HEK293 (cell line): ENCODE results near the gene SRSF11.

Experiments
- CTCF ChIP-seq: fragments of 450-650 bp; formaldehyde crosslinking; IDR thresholded peaks from 2 replicates; pipeline ENCODE4 v1.5.1; 2016; ENCODE audit warnings: missing biosample characterization, missing genetic modification characterization
- GLI2 ChIP-seq: fragments of 450-650 bp; formaldehyde crosslinking; IDR thresholded peaks from 2 replicates; pipeline ENCODE4; 2017; ENCODE audit warnings: missing biosample characterization, missing genetic modification characterization, low read depth, borderline replicate concordance
- GLI4 ChIP-seq: fragments of 450-650 bp; formaldehyde crosslinking; IDR thresholded peaks from 2 replicates; pipeline ENCODE4 v1.5.1; 2016; ENCODE audit warnings: missing biosample characterization, missing genetic modification characterization
- KLF16 ChIP-seq: fragments of 450-650 bp; formaldehyde crosslinking; IDR thresholded peaks from 2 replicates; pipeline ENCODE4 v1.5.1; 2017; ENCODE audit warnings: missing biosample characterization, missing genetic modification characterization
- KLF17 ChIP-seq: fragments of 450-650 bp; formaldehyde crosslinking; IDR thresholded peaks from 2 replicates; pipeline ENCODE4 v1.5.1; 2016; ENCODE audit warnings: missing biosample characterization, missing genetic modification characterization
- KLF7 ChIP-seq: fragments of 450-650 bp; formaldehyde crosslinking; IDR thresholded peaks from 2 replicates; pipeline ENCODE4 v1.5.1; 2016; ENCODE audit warnings: missing biosample characterization, missing genetic modification characterization, borderline replicate concordance
- REPIN1 ChIP-seq: fragments of 450-650 bp; formaldehyde crosslinking; IDR thresholded peaks from 2 replicates; pipeline ENCODE4 v1.5.1; 2017; ENCODE audit warnings: missing biosample characterization, missing genetic modification characterization, low read depth
- SP2 ChIP-seq: fragments of 450-650 bp; formaldehyde crosslinking; IDR thresholded peaks from 2 replicates; pipeline ENCODE4 v1.5.1; 2016; ENCODE audit warnings: missing biosample characterization, missing genetic modification characterization
- SP7 ChIP-seq: fragments of 450-650 bp; formaldehyde crosslinking; IDR thresholded peaks from 2 replicates; pipeline ENCODE4 v1.5.1; 2016; ENCODE audit warnings: missing biosample characterization, missing genetic modification characterization
- YY1 ChIP-seq: fragments of 450-650 bp; formaldehyde crosslinking; IDR thresholded peaks from 2 replicates; pipeline ENCODE4 v1.5.1; 2018; ENCODE audit warnings: missing biosample characterization, missing genetic modification characterization
- ZBTB1 ChIP-seq: fragments of 450-650 bp; formaldehyde crosslinking; IDR thresholded peaks from 2 replicates; pipeline ENCODE4 v1.5.1; 2016; ENCODE audit warnings: missing biosample characterization, missing genetic modification characterization
- ZBTB10 ChIP-seq: fragments of 450-650 bp; formaldehyde crosslinking; IDR thresholded peaks from 2 replicates; pipeline ENCODE4 v1.5.1; 2016; ENCODE audit warnings: missing biosample characterization, missing genetic modification characterization
- ZBTB17 ChIP-seq: fragments of 450-650 bp; formaldehyde crosslinking; IDR thresholded peaks from 2 replicates; pipeline ENCODE4 v1.5.1; 2016; ENCODE audit warnings: missing biosample characterization, missing genetic modification characterization
- ZBTB7A ChIP-seq: fragments of 450-650 bp; formaldehyde crosslinking; IDR thresholded peaks from 2 replicates; pipeline ENCODE4 v1.5.1; 2016; ENCODE audit warnings: low read depth, missing biosample characterization, missing genetic modification characterization
- ZFP37 ChIP-seq: fragments of 450-650 bp; formaldehyde crosslinking; IDR thresholded peaks from 2 replicates; pipeline ENCODE4 v1.5.1; 2016; ENCODE audit warnings: missing biosample characterization, missing genetic modification characterization
- ZFP41 ChIP-seq: fragments of 450-650 bp; formaldehyde crosslinking; IDR thresholded peaks from 2 replicates; pipeline ENCODE4 v1.5.1; 2016; ENCODE audit warnings: missing biosample characterization, missing genetic modification characterization, borderline replicate concordance
- ZNF114 ChIP-seq: fragments of 450-650 bp; formaldehyde crosslinking; IDR thresholded peaks from 2 replicates; pipeline ENCODE4 v1.5.0; 2017; ENCODE audit warnings: missing biosample characterization, missing genetic modification characterization
- ZNF132 ChIP-seq: fragments of 450-650 bp; formaldehyde crosslinking; IDR thresholded peaks from 2 replicates; pipeline ENCODE4 v1.5.1; 2017; ENCODE audit warnings: missing biosample characterization, missing genetic modification characterization, borderline replicate concordance
- ZNF266 ChIP-seq: fragments of 450-650 bp; formaldehyde crosslinking; IDR thresholded peaks from 2 replicates; pipeline ENCODE4 v1.5.1; 2016; ENCODE audit warnings: missing biosample characterization, missing genetic modification characterization, low read depth
- ZNF280D ChIP-seq: fragments of 450-650 bp; formaldehyde crosslinking; IDR thresholded peaks from 2 replicates; pipeline ENCODE4 v1.5.1; 2016; ENCODE audit warnings: missing biosample characterization, missing genetic modification characterization
- ZNF324 ChIP-seq: fragments of 450-650 bp; formaldehyde crosslinking; IDR thresholded peaks from 2 replicates; pipeline ENCODE4 v1.5.1; 2016; ENCODE audit warnings: missing biosample characterization, missing genetic modification characterization
- ZNF341 ChIP-seq: fragments of 450-650 bp; formaldehyde crosslinking; IDR thresholded peaks from 2 replicates; pipeline ENCODE4; 2016; ENCODE audit warnings: low read depth, missing biosample characterization, missing genetic modification characterization
- ZNF433 ChIP-seq: fragments of 450-650 bp; formaldehyde crosslinking; IDR thresholded peaks from 2 replicates; pipeline ENCODE4 v1.5.1; 2016; ENCODE audit warnings: missing biosample characterization, missing genetic modification characterization, low read depth
- ZNF488 ChIP-seq: fragments of 450-650 bp; formaldehyde crosslinking; IDR thresholded peaks from 2 replicates; pipeline ENCODE4 v1.5.1; 2016; ENCODE audit warnings: missing biosample characterization, missing genetic modification characterization
- ZNF610 ChIP-seq: fragments of 450-650 bp; formaldehyde crosslinking; IDR thresholded peaks from 2 replicates; pipeline ENCODE4 v1.5.1; 2016; ENCODE audit warnings: missing biosample characterization, missing genetic modification characterization, borderline replicate concordance
- ZNF624 ChIP-seq: fragments of 450-650 bp; formaldehyde crosslinking; IDR thresholded peaks from 2 replicates; pipeline ENCODE4 v1.5.1; 2017; ENCODE audit warnings: missing biosample characterization, missing genetic modification characterization
- ZNF660 ChIP-seq: fragments of 450-650 bp; IDR thresholded peaks from 2 replicates; pipeline ENCODE4 v1.5.1; 2018; ENCODE audit warnings: missing biosample characterization, mild to moderate bottlenecking, missing genetic modification characterization
- ZSCAN18 ChIP-seq: fragments of 450-650 bp; formaldehyde crosslinking; IDR thresholded peaks from 2 replicates; pipeline ENCODE4 v1.5.1; 2016; ENCODE audit warnings: missing biosample characterization, missing genetic modification characterization

SRSF11 gene

GRCh38 chr1:70221238-70222121, at the start of gene SRSF11 (continued):
- peak; percentile 47; the same call in 1 of the 2 replicates for TF ChIP-seq GLI4
- TF ChIP-seq ZNF660 (tag by site-specific recombination) = peak; percentile 8
- TF ChIP-seq ZBTB1 = no peak
- TF ChIP-seq KLF7 (tag by site-specific recombination) = peak; percentile 41
- peak; percentile 46; the same call in 1 of the 2 replicates for TF ChIP-seq KLF17
- peak; percentile 53 for TF ChIP-seq SP2 (tag by site-specific recombination)
- TF ChIP-seq KLF16 (tag by site-specific recombination) = peak; percentile 83; the same call in 1 of the 2 replicates
- TF ChIP-seq ZNF324 (tag by site-specific recombination) = 0 out of 2 replicates have a peak, but pooled peaks have one; percentile 24
- TF ChIP-seq ZNF114 = no peak
- peak; percentile 85 for TF ChIP-seq ZBTB17 (tag by site-specific recombination)
- TF ChIP-seq ZNF433 (tag by site-specific recombination) = no peak
- 0 out of 2 replicates have a peak, but pooled peaks have one; percentile 62 for TF ChIP-seq REPIN1 (tag by site-specific recombination)
- no peak for TF ChIP-seq ZBTB7A (tag by site-specific recombination)
- no peak for TF ChIP-seq ZNF280D
- peak; percentile 75 for TF ChIP-seq SP7
- no peak for TF ChIP-seq ZFP41 (tag by site-specific recombination)
- TF ChIP-seq ZNF488 (tag by site-specific recombination) = no peak
- no peak for TF ChIP-seq ZNF624 (tag by site-specific recombination)
- no peak for TF ChIP-seq ZNF266
- TF ChIP-seq ZBTB10 = no peak
- TF ChIP-seq ZNF610 (tag by site-specific recombination) = peak; percentile 55; the same call in 1 of the 2 replicates
- peak; percentile 62; the same call in 1 of the 2 replicates for TF ChIP-seq YY1
- no peak for TF ChIP-seq ZSCAN18 (tag by site-specific recombination)
- TF ChIP-seq ZFP37 (tag by site-specific recombination) = peak; percentile 94
- TF ChIP-seq GLI2 = no peak
- peak; percentile 65 for TF ChIP-seq CTCF
- TF ChIP-seq ZNF132 (tag by site-specific recombination) = no peak
- TF ChIP-seq ZNF341 (tag by site-specific recombination) = no peak; the same call in 1 of the 2 replicates
